ENCODE data around the gene BTLA. TPM values are rescaled to one million over a fixed set of nuclear protein-coding genes. Genes with fewer than 3 reads are reported as not detected.

BTLA gene
- total and polyA plus RNA-seq, 2 of the 8 experiments (the other 6 are each of a cell fraction or from before 2014, with no cell fraction given) = not detected

GRCh38 chr3:112445839-112446238 lies 53.4 kb downstream of the BTLA start (continued):
- no peak for TF ChIP-seq KDM1A (IDR thresholded peaks at IDR 0.05; ENCODE audit: borderline replicate concordance, low read length)
- no peak for TF ChIP-seq SP4 (IDR thresholded peaks at IDR 0.05; ENCODE audit: low read length)

All from H1 (cell line).